Measurements from ENCODE around the gene RNPEPL1. TPM values are rescaled to one million over a fixed set of nuclear protein-coding genes. Genes with fewer than 3 reads are reported as not detected.

Gene RNPEPL1
- total RNA-seq, 4 donors from 2014 or later = 41.6 to 97.4 (median 71.8) TPM

DNA sequence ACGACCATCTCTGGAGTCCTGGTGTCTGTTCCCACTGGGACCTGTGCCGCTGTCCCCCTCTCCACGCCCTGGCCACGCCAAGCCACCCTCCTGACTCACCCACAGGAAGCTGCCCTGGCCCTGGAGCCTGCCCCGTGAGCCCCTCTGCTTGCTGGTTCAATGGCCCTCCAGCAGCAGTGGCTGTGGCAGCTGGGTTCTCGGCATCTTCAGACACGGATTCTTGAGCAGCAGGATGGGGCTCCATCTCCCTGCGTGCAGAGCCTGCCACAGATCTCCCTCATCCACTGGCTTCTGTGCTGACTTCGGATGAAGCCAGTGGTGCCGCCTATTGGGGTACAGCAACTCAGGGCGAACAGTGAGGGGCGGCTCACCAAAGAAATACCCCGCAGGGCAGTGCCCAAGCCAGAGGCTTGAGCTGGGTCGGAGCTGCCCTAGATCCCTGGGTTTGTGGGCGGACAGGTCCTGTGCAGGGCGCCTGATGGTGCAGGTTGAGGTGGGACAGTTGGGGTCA is 32.2 kb downstream of the RNPEPL1 start:
- ATAC-seq (ENCODE audit: low FRiP score) = no peak
- no peak for TF ChIP-seq CTCF (IDR thresholded peaks at IDR 0.05)
- no peak for DNase-seq (ENCODE audit: low spot score)

DNA sequence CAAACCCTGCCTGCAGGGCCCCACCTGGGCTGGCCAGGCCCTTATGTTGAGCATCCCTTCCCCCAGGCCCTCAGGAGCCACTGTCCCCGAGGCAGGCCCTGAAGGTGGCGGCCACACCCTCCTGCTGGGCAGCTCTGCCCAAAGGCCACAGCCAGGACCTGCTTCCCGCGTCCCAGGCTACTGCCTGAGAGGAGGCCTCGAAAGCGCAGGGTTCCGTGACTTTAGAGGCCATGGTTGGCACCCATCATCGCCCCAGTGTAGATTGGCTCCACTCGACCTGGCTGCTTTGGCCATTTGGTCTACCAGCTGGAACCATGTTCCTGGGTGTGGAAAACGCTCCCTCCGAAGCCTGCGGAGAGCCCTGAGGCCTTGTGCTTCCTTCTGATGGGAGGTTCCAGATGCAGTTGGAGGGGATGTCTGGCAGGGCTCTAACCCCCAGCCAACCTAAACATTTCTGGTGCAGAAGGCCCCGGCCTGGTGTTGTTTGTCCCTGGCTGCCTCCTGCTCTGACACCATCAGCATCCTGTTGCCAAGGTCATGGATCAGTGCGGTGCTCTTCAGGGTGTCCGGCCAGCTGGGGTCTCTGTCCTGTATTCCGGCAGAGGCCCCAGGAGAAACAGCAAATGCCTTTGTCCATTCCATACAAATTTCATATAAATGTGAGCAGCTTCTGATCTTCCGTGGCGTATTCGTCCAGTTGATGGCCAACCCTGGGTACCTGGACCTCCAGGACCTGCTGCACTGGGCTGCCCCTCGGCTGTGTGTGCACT is 33.0 kb downstream of the RNPEPL1 start:
- DNase-seq (ENCODE audit: low spot score) (no peak), ATAC-seq (ENCODE audit: low FRiP score) (no peak)
- TF ChIP-seq CTCF (IDR thresholded peaks at IDR 0.05) = no peak

DNA sequence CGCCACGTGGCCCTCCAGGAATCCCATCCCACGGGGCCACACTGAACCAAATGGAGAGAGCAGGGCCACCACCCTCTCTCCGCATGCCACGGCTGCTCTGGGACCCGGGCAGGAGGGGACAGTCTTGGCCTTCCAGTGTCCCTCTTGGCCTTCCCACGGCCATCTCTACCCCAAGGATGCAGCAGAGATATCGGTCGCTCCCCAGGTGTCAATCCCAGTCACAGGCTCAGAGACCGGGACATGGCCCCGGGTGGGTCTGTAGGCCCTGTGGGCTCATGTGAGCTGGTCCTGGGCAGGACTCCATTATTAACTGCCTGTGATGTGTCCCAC is 33.5 kb downstream of the RNPEPL1 start:
- ATAC-seq (ENCODE audit: low FRiP score) (no peak), DNase-seq (ENCODE audit: low spot score) (no peak)
- no peak for TF ChIP-seq CTCF (IDR thresholded peaks at IDR 0.05)

DNA sequence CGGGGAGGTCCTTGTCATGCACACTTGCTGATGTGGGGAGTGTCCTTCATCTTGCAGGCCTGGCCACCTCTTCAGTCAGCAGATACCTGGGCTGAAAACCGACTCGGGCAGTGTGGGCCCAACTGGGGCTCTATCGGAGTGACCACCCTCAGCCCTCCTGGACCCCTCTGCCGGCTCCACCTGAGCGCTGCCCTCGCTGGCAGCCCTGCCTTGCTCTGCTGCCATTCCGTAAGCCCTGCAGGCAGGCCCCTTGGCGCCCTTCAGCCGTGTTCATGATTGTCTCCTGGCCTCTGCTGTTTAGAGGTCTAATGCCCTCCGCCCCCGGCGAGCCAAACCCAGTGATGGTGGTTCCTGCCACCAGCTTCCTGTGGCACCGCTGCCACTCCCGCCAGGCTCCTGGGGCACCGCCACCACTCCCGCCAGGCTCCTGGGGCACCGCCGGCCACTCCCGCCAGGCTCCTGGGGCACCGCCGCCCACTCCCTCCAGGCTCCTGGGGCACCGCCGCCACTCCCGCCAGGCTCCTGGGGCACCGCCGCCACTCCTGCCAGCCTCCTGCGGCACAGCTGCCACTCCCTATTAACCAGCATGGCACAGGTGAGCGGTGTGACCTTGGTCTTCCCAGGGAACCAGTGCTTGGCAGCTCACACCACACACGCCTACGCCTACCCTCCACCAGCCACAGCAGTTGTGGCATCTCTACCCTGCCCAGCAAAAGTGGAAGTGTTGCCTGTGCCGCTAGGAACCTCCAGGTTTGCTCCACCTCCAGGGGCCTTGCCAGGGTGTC is 34.2 kb downstream of the RNPEPL1 start:
- no peak for DNase-seq (ENCODE audit: low spot score)
- no peak for ATAC-seq (ENCODE audit: low FRiP score)
- TF ChIP-seq CTCF (IDR thresholded peaks at IDR 0.05) = no peak

- ATAC-seq (ENCODE audit: low FRiP score) (peak; percentile 17), DNase-seq (ENCODE audit: low spot score) (no peak)
- no peak for TF ChIP-seq CTCF (IDR thresholded peaks at IDR 0.05)
Measured at GRCh38 chr2:240603081-240603835, 35.0 kb downstream of the RNPEPL1 start.

DNA sequence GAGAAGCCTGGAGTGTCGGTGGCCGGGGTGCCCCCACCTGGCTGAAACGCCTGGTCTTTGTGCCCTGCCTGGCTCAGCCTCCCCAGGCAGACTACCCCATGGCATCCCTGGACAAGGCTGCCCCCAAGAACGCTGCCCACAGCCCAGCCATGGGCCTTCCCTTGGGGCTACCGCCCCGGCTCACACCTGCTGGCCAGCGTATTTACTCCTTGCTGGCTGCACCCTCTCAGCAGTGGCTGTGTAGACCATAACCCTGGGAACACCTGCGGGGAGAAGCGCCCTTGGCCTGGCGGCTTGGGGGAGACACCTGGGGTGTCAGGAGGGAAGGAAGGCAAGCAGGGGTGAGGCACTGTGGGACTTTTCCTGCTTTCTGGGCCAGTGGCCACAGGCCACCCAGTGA is 35.6 kb downstream of the RNPEPL1 start:
- DNase-seq (ENCODE audit: low spot score) = no peak
- ATAC-seq (ENCODE audit: low FRiP score) = no peak
- no peak for TF ChIP-seq CTCF (IDR thresholded peaks at IDR 0.05)

All from omental fat pad (tissue), 4 donors.